SKM-1 (cell line): ENCODE results near the gene ST6GALNAC2.

ENCODE experiments used
- DNase-seq: peaks from one replicate; lab custom pipeline; 2025; ENCODE audit not compliant: unreplicated experiment; lab: John Stamatoyannopoulos, UW

ST6GALNAC2 gene

DNA sequence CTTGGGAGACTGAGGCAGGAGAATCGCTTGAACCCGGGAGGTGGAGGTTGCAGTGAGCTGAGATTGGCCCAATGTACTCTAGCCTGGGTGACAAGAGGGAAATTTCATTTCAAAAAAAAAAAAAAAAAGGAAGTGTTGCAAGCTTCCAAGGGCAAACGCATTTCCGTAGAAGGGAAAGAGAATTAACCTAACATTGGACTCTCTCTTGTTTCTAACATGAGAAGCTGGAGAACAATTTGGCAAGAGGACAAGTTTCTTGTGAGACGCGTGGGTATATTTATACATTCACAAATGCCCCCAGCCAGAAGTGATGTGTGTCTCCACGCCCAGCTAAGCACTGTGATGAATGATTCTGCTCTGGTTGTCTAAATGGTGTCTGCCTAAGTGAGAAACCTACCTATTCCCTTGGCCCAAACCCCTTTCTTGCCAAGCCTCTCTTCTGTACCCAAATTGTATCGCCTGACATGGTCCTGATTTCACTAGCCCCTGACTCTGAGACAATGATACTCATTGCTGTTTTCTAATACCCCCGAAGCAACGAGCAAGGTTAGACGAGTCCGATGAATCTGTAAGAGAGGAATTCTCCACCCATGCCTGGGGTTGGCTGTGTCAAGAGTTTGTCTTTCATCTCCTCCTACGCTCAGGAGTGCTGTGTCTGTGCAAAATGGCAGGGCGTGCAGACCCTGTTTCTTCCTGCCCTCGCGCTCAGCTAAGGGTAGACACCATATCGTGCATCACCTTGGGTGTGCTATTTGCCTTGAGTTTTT, 14.2 kb upstream of the ST6GALNAC2 start:
- peak; percentile 57 for DNase-seq

- peak; percentile 51 for DNase-seq
Measured at GRCh38 chr17:76598004-76598439, 12.4 kb upstream of the ST6GALNAC2 start.

DNA sequence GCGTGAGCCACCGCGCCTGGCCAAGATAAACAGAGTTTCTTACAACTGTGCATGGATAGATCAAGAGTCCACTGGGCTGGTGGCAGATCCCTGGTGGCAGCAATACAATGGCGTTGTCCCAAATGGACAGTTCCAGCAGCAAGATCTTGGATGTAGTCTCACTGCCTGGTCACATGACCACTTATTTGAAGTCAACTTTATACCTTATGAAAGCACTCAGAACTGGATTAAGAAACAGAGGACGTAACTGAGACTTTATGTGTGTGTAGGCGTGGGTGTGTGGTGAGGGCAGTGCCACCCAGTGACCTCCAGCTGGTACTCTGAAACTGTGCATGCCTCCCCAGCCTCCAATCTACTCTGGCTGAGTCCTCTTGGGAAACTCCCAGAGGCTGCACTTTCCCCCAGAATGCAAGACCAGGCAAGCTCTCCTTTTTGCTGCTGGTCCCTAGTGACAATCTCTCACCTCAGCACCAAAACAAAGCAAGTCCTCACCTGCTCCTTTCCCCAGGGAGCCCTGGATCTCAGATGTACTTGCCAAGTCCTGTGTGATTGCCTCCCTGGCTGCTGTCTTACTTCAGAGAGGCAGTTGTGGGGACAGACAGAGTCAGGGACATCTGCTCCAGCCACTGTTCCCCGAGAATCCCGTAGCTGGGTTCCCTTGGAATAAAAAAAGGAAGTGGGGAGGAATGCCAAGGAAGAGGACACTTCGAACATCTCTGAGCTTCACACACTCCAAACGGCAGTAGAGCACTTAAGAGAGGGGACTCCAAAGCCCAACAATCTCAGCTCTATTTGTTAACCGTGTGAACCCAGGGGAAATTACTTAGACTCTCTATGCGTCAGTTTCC, 11.7 kb upstream of the ST6GALNAC2 start:
- DNase-seq, result no peak

DNA sequence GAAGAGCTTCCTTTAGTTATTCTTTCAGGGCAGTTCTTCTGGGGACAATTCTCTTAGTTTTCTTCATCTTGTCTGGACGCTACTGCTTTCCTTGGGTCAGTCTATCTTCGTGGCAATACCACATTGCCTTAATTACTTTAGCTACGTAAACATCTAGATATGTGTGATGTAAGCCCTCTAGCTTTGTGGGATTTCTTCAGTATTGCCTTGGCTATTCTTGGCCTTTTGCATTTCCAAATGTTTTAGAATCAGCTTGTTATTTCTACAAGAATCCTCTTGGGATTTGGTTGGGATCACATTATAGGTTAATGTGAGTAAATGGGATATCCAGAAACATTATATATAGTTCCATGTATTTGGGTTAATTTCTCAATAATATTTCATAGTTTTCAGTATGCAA, 9.0 kb upstream of the ST6GALNAC2 start:
- no peak for DNase-seq

GRCh38 chr17:76593959-76594358, 8.3 kb upstream of the ST6GALNAC2 start:
- DNase-seq, result no peak

DNA sequence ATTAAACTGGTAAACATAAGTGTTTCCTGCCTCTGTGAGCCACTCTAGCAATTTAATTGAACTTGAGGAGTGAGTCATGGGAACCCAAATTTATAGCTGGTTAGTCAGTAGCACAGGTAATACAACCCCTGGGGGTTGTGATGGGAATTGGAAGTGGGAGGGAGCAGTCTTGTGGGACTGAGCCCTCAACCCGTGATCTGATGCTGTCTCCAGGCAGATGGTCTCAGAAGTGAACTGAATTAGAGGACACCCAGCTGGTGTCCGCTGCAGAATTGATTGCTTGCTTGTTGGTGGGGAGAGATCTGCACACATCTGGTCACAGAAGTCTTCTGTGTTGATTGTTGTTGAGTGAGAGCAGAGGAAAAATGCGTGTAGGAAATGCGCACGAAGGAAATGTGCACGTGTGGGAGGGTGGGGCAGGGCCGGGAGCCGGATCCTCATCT, 7.7 kb upstream of the ST6GALNAC2 start:
- DNase-seq, result no peak

GRCh38 chr17:76588182-76588581, 2.5 kb upstream of the ST6GALNAC2 start:
- DNase-seq, result no peak

- no peak for DNase-seq
Measured at GRCh38 chr17:76586741-76587487, 1.3 kb upstream of the ST6GALNAC2 start.

DNA sequence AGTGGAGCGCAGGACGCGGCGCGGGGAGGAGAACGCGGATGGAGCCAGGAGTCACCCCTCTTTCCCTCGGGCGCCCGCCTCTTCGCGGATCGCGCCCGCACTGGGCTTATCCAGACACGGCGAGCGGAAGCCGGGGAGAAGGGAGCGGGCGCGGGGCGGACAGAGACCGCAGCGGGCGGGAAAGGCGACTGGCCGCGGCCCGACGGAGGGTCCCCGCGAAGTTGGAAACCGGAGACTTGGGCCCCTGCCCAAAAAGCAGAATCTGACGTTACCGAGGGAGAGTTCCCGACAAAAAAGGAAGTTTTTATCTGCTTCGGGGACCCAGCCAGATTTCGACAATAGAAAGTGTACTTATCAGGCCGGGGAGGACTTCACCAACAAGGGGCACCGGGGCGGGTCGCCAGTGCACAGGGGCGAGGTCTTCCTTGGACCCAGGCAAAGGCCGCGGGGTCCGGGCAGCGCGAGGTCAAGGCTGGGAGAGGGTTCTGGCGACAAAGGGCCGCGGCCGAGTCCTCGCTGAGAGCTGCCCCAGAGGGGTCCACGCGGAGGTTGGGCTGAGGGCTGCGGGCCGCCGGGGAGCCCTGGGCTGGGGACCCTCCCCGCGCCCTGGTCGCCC, 519 bp downstream of the ST6GALNAC2 start:
- DNase-seq, result no peak

GRCh38 chr17:76584427-76585032, 1.1 kb downstream of the ST6GALNAC2 start:
- no peak for DNase-seq

GRCh38 chr17:76582660-76583059, 3.0 kb downstream of the ST6GALNAC2 start:
- no peak for DNase-seq

DNA sequence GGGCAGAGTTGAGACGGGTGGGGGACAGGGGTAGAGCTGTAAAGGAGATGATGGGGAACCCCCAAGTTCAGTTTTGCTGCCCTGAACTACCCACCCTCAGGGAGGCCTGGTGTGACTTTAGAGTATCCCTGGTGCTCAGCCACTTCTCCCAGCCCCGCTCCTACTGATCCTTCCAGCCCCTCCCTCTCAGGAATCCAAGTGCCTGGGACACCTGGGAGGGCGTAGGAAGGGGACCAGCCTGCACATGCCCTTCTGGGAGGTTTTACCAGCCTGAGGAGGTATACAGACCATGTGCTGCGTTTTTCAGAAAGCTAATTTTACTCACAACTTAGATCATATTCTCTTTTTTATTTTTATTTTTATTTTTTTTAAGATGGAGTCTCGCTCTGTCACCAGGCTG, 4.1 kb downstream of the ST6GALNAC2 start:
- DNase-seq, result no peak

DNA sequence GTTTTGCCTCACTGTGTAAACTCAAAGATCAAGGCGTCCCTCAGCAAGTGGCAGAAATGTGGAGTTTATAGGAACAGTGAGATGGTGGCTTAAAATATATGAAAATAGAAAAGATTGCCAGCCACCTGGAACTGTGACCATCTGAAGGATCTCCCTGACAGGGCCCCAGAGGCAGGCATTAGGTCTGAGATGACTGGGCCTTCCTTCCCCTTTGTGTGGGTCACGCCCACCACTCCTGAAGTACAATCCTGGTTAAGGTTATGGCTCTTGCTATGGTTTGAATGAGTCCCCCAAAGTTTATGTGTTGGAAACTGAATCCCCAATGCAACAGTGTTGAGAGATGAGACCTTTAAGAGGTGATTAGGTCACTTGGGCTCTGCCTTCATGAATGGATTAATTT, 6.4 kb downstream of the ST6GALNAC2 start:
- DNase-seq, result peak; percentile 41

DNA sequence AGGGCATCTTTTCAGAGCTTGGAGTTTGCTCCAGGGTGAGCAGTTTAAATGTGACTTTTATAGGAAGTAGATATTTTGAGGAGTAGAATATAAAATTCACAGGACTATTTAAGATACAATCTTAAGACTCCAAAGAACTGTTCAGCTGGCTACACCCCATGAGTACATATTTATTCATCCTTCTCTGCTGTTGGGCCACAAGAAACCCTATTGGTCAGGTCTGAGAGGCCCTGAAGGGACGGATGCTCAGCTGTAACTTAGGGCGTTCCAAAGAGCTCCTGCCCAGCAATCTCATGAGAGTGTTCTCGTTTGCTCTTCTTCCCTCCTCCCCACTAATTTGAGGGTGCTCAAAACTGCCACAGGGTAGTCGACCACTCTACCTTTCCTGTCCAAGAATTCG, 7.3 kb downstream of the ST6GALNAC2 start:
- no peak for DNase-seq

GRCh38 chr17:76577876-76578275, 7.8 kb downstream of the ST6GALNAC2 start:
- DNase-seq, result no peak

- no peak for DNase-seq
Measured at GRCh38 chr17:76576189-76576588, 9.5 kb downstream of the ST6GALNAC2 start.

DNA sequence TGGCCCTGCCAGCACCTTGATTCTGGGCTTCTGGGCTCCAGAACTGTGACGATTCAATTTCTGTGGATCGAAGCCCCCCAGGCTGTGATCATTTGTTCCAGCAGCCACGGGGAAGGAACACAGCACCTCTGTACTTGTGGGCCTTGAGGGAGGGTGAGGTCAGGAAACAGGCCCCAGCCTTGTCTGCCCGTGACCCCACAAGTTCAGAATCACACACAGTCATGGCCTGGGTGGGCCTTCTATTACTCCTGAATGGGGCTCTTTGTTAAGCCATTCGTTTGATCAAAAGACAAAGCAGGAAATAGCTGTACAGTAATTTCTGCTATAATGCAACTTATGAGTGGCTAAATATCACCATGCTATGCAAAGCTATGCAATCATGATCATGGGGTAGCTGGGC, 10.1 kb downstream of the ST6GALNAC2 start:
- DNase-seq, result no peak

- DNase-seq, result no peak
Measured at GRCh38 chr17:76574166-76574565, 11.5 kb downstream of the ST6GALNAC2 start.

GRCh38 chr17:76573096-76573495, 12.6 kb downstream of the ST6GALNAC2 start:
- no peak for DNase-seq

- DNase-seq, result no peak
Measured at GRCh38 chr17:76572201-76572910, 13.3 kb downstream of the ST6GALNAC2 start.
